Fibroblast of villous mesenchyme (primary cell): ENCODE measurements around the gene ELF1. TPM values are rescaled to one million over a fixed set of nuclear protein-coding genes. Genes with fewer than 3 reads are reported as not detected.

Source experiments
- DNase-seq: peaks from one replicate; pipeline ENCODE4 v3.0.0-alpha.2; 2010; ENCODE audit warnings: low read depth
- H3K4me3 ChIP-seq: 2 replicates; pipeline ENCODE4 v1.5.1; 2011; ENCODE audit warnings: low read depth, mild to moderate bottlenecking, low read length
- total RNA-seq: library from RNA; depleted of rRNA; stranded (reverse); fragments of >200 nt; gene quantifications from 2 replicates; pipeline ENCODE4 v1.2.3, GENCODE V29; 2012
- TF ChIP-seq, protein P1 (sequence below): IDR thresholded peaks from 2 replicates; pipeline ENCODE4 v1.5.1; 2012; ENCODE audit warnings: low read depth, mild to moderate bottlenecking, low read length; ENCODE audit not compliant: insufficient read depth

ELF1 gene
- total RNA-seq, 1 donor, result 43.6 TPM

DNA sequence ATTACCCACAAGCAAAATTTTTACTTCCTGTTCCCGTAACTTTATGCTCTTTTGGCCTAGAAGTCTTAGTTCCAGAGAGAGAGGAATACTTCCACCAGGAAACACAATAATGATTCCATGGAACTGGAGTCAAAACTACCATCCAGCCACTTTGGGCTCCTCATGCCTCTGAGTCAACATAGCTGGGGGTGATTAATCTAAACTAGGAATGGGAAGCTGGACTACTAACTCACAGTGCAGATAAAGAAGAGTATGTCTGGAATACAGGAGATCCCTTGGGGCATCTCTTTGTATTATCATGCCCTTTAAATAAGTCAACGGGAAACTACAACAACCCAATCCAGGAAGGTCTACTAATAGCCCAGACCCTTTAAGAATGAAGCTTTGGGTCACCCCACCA, 8.9 kb upstream of the ELF1 start:
- TF ChIP-seq, protein P1, sequence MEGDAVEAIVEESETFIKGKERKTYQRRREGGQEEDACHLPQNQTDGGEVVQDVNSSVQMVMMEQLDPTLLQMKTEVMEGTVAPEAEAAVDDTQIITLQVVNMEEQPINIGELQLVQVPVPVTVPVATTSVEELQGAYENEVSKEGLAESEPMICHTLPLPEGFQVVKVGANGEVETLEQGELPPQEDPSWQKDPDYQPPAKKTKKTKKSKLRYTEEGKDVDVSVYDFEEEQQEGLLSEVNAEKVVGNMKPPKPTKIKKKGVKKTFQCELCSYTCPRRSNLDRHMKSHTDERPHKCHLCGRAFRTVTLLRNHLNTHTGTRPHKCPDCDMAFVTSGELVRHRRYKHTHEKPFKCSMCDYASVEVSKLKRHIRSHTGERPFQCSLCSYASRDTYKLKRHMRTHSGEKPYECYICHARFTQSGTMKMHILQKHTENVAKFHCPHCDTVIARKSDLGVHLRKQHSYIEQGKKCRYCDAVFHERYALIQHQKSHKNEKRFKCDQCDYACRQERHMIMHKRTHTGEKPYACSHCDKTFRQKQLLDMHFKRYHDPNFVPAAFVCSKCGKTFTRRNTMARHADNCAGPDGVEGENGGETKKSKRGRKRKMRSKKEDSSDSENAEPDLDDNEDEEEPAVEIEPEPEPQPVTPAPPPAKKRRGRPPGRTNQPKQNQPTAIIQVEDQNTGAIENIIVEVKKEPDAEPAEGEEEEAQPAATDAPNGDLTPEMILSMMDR, result no peak
- H3K4me3 ChIP-seq, result no peak overlapping the region
- no peak for DNase-seq

DNA sequence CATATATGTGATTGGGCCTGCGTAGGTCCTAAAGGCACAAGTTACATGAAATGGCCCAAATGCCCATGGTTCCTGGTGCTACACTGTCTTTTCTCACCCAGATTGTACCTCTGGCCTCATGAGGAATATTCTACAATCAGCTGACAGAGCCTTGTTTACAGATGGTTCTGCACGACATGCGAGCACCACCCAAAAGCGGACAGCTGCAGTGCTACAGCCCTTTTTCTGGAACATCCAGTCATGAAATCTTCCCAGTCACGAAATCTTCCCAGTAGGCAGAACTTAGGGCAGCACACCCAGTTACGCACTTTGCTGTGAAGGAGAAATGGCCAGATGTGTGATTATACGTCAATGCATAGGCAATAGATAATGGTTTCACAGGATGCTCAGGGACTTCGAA, 7.7 kb upstream of the ELF1 start:
- H3K4me3 ChIP-seq, result no peak overlapping the region
- TF ChIP-seq, protein P1, result no peak
- DNase-seq, result no peak

DNA sequence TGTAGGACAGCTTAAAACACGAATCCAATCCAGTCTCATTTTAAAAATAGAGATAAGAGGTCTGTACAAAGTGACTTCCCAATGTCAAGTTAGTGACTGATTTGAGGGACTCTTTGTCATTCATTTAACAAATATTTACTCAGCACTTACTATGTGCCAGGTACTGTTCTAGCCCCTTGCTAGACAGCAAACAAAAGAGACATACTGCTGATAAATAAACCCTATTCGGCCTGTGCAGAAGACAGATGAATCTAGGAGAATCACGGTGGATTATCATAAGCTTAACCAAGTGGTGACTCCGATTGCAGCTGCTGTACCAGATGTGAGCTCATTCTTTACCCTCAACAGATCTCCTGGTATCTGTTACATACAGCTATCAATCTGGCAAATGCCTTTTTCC, 6.4 kb upstream of the ELF1 start:
- DNase-seq, result no peak
- TF ChIP-seq, protein P1, result no peak
- H3K4me3 ChIP-seq, result no peak overlapping the region

DNA sequence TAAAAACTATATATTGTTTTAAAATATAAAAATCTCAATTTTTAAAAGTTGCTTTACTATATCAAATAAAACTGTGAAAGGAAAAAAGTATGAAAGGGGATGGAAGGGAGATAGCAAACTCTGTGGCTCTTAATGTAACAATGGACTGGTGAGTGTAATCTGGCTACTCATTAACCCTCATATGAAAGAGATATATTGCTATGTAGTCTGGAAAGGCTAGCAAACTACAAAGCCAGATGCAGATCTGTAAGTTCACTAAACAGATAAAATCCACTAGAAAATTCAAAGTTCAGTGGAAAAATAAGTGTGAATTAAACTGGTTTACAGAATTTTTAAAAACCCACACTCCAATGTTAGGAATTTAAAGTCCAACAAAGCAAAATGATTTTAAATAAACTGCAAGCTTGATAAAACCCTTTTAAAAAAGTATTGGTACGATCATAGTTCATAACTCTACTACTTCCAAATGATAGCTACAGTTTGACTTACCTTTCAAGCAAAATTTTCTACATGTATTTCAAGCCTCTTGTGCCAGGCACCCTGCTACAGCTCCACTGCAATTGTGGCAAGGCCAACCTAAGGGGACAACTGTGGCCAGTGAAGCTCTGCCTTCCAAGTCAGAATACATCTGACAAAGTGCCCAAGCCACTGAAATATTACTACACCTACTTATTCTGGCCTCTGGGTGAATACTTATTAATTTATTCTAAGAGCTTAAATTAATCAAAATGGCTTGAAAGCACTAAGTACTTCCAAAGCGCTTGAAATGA, 647 bp upstream of the ELF1 start:
- no peak overlapping the region for H3K4me3 ChIP-seq
- TF ChIP-seq, protein P1, result no peak
- no peak for DNase-seq

DNA sequence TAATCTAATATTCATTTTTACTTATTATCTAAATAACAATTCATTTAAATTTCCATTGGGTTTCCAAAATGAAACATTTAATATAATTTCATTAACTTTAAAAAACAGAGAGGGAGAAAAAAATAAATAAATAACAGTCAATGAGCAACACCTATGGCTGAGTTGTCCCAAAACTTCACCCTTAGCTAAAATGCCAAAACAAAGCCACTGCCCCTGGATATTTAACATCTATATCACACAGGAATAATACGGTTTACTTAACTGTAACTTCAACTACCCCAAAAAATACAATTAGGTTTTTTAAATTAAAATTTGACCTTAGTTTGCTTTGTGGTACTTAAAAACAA, 541 bp downstream of the ELF1 start:
- no peak for DNase-seq
- H3K4me3 ChIP-seq, result no peak overlapping the region
- TF ChIP-seq, protein P1, result no peak

DNA sequence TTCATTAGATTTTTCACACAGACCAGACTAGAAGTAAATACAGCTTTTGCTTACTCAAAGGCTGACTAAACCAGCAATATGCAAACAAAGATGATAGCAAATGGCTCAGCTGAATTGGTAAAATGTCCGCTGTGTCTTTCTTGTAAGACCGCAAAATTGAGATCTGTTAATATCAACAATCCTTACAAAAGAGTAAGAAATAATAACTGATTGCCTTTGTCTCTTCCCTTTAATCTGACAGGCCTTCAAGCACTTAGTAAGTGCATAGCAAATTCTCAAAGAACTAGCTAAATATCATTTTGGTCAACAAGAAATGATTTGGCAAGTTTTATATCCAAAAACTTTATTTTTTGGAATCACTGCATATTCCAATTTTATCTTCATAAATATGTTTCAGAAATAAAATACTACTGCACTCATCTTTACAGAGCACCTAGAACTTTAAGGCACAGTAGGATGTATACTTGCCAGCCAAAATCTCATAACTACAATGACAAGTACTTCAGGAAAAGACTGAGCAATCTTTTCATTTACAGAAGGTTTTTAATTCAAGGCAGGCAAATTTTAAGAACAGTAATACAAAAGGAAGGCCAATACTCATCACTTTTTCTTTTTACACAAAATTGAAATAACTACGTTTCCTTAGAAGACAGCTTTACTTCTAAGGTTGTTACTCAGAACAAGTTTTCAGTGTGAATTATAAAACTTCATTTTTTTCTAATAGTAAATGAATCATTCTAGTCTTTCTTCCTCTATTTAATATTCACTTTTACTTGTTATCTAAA, 1.1 kb downstream of the ELF1 start:
- TF ChIP-seq, protein P1, result no peak
- no peak for DNase-seq
- H3K4me3 ChIP-seq, result no peak overlapping the region
